ENCODE results near the gene WDR41.

GRCh38 chr5:77499973-77500372 lies 7.9 kb upstream of the WDR41 start:
- no peak for TF ChIP-seq POLR2A (IDR thresholded peaks at IDR 0.05; ENCODE audit: low read depth, low read length)
- TF ChIP-seq POLR2AphosphoS5 (IDR thresholded peaks at IDR 0.05; ENCODE audit: low read depth, low read length) = no peak
- TF ChIP-seq TAF1 (IDR thresholded peaks at IDR 0.05; ENCODE audit: low read depth, low read length) = no peak
